Esophagus squamous epithelium (tissue), 5 donors: ENCODE results near the gene KPNA3. TPM values are rescaled to one million over a fixed set of nuclear protein-coding genes. Genes with fewer than 3 reads are reported as not detected.
A peak's percentile ranks its signal among the peaks of the same experiment; 100 is the strongest.

Experiments
- DNase-seq: peaks from one replicate; lab custom pipeline; 2025; lab: John Stamatoyannopoulos, UW
- H3K27ac ChIP-seq, 4 donors: fragments of 200-600 bp; sonication (generic); one replicate each; pipeline ENCODE4 v1.5.1; 2016 to 2019; ENCODE audit warnings: mild to moderate bottlenecking in 1 of 4
- H3K27me3 ChIP-seq, 4 donors: fragments of 200-600 bp; sonication (generic); 1 replicate in 3 of 4; 2 replicates in 1 of 4; pipeline versions ENCODE4 v1.5.1 to v1.6.0; 2017 to 2021; ENCODE audit warnings: antibody characterized with exemption in 1 of 4
- H3K36me3 ChIP-seq, 3 donors: fragments of 200-600 bp; sonication (generic); one replicate each; pipeline ENCODE4 v1.5.1; 2016 to 2019
- H3K4me1 ChIP-seq, 3 donors: fragments of 200-600 bp; sonication (generic); one replicate each; pipeline ENCODE4 v1.5.1; 2017 to 2019
- H3K4me3 ChIP-seq, 4 donors: fragments of 200-600 bp; sonication (generic); 1 replicate in 3 of 4; 2 replicates in 1 of 4; pipeline ENCODE4 v1.5.1; 2016 to 2019; ENCODE audit warnings: mild to moderate bottlenecking in 2 of 4, moderate library complexity in 1 of 4
- H3K9me3 ChIP-seq, 3 donors: fragments of 200-600 bp; sonication (generic); one replicate each; pipeline ENCODE4 v1.5.1; 2016 to 2019
- POLR2A ChIP-seq, 4 donors: fragments of 450-650 bp; IDR thresholded peaks; one replicate each; pipeline ENCODE4 v1.6.1; 2017; ENCODE audit warnings: antibody characterized with exemption in 4 of 4, mild to moderate bottlenecking in 4 of 4, moderate library complexity in 3 of 4
- WGBS, 2 donors: methylation state at CpG; one replicate each; pipeline ENCODE4 v1.1.5; 2018; 5-methylcytosine and 5-hydroxymethylcytosine counted together
- intact Hi-C: fragments of 100-400 bp; cut with DNase I; formaldehyde crosslinking; loops from one replicate; pipeline ENCODE4 v1.15.0; 2022
- total RNA-seq, 4 donors: library from RNA; depleted of rRNA; stranded (reverse); fragments of >200 nt; gene quantifications; one replicate each; pipeline ENCODE4 v1.1.0, GENCODE V29; 2016
- TF ChIP-seq, protein P1 (sequence below), 6 experiments: fragments of 450-650 bp in 4 of 6; fragments of 200-600 bp in 2 of 6; sonication (generic) in 2 of 6; IDR thresholded peaks; one replicate each; pipeline ENCODE4 v1.5.1; 2016 to 2019; ENCODE audit warnings: antibody characterized with exemption in 6 of 6, mild to moderate bottlenecking in 4 of 6, moderate library complexity in 4 of 6
- donor health status: DM: yes; HTN: yes; CAD: no.

The KPNA3 gene, protein sequence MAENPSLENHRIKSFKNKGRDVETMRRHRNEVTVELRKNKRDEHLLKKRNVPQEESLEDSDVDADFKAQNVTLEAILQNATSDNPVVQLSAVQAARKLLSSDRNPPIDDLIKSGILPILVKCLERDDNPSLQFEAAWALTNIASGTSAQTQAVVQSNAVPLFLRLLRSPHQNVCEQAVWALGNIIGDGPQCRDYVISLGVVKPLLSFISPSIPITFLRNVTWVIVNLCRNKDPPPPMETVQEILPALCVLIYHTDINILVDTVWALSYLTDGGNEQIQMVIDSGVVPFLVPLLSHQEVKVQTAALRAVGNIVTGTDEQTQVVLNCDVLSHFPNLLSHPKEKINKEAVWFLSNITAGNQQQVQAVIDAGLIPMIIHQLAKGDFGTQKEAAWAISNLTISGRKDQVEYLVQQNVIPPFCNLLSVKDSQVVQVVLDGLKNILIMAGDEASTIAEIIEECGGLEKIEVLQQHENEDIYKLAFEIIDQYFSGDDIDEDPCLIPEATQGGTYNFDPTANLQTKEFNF
- total RNA-seq, result 10 to 100 TPM; 19.7 to 35.0 (median 25.4) TPM

DNA sequence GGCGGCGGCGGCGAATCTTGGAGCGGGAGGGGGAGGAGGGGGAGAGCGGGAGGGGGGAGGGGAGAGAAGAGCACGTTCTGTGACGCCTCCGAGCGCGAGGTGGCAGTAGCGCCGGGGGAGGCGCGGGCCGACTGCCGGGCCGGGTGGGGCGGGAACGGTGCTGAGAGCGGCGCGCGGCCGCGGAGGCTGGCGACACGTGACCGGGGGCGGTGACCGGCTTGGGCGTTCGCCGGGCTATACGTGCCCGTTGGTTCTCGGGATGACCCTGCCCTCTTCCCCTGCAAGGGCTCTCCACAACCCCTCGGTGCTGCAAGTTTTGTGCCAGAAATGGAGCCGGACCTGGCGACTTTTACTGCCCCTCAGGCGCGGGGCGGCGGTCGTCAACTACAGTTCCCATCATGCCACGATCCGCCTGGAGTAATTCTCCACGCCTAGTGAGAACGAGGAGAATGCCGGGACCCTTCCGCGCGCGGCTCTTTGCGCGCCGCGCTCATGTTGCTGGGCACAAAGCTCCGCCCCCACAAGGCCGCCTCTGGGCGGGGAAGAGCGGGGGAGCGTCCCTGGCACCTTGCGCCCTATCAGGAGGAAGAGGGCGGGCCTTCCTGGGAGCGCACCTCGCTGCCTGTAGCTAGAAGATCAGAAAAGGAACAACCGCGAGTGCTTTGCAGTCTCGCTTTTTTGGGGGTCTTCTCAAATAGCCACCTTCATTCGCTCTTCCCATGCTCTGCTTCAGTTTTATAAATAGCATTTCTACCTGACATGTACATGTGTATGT lies at the start of gene KPNA3:
Gene KPNA3 (minus strand): TSS at position 133 of the 775 bp plus-strand sequence. CDS start 176 bp downstream, outside the sequence.
- H3K4me1 ChIP-seq, result peaks cover 5 to 40% (median 13%) of the 10 kb centered on the region in 3 donors
- peak; percentile 91 for DNase-seq
- intact Hi-C loops, result no loop called here
- TF ChIP-seq, protein P1, sequence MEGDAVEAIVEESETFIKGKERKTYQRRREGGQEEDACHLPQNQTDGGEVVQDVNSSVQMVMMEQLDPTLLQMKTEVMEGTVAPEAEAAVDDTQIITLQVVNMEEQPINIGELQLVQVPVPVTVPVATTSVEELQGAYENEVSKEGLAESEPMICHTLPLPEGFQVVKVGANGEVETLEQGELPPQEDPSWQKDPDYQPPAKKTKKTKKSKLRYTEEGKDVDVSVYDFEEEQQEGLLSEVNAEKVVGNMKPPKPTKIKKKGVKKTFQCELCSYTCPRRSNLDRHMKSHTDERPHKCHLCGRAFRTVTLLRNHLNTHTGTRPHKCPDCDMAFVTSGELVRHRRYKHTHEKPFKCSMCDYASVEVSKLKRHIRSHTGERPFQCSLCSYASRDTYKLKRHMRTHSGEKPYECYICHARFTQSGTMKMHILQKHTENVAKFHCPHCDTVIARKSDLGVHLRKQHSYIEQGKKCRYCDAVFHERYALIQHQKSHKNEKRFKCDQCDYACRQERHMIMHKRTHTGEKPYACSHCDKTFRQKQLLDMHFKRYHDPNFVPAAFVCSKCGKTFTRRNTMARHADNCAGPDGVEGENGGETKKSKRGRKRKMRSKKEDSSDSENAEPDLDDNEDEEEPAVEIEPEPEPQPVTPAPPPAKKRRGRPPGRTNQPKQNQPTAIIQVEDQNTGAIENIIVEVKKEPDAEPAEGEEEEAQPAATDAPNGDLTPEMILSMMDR (IDR thresholded peaks at IDR 0.05), result peak in 2 of 6 experiments; percentile 7 to 30
- peak in 3 of 4 donors; percentile 35 to 71 (median 71) for TF ChIP-seq POLR2A (IDR thresholded peaks at IDR 0.05)
- peak within 1 kb of the TSS; percentile 80 to 100 (median 91) for H3K4me3 ChIP-seq
- H3K27ac ChIP-seq, result peak within 1 kb of the TSS; percentile 88 to 99 (median 99)
- H3K36me3 ChIP-seq, result no peaks in the 10 kb centered on the region
- WGBS, 2 donors, result 0% methylated on average over 16 of the region's 71 CpGs; no CpG with 5 or more reads in 1 of the 2 donors
- no peaks in the 10 kb centered on the region for H3K9me3 ChIP-seq
- no peaks in the 10 kb centered on the region for H3K27me3 ChIP-seq

DNA sequence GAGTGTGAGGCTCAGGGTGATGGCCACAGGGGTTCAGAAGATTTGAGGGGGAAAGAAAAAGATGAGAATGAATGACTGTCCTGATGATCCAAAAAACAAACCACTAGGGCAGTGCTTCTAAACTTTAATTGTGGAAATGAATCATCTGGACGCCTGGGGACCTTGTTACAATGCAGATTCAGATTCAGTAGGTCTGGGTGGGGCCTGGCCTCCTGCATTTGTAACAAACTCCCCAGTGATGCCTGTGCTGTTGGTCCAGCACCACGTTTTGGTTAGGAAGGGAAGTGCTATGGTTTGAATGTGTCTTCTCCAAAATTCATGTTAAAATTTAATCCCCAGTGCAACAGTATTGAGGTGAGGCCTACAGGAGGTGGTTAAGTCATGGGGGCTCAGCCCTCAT lies 49.5 kb upstream of the KPNA3 start:
- Histone ChIP-seq H3K36me3 (no peaks in the 10 kb centered on the region), H3K27me3 (no peaks in the 10 kb centered on the region), H3K27ac (no peak overlapping the region), H3K4me1 (peaks cover 0 to 9% (median under 1%) of the 10 kb centered on the region in 3 donors), H3K4me3 (no peak overlapping the region), H3K9me3 (no peaks in the 10 kb centered on the region)
- 35 to 39% methylated on average over 2 of the region's 2 CpGs for WGBS, 2 donors
- intact Hi-C loops, result loop anchor here (10.0 kb wide), 1 partner anchor 187 kb away; no protein-coding TSS in a partner anchor
- TF ChIP-seq POLR2A (IDR thresholded peaks at IDR 0.05), result no peak
- TF ChIP-seq, protein P1 (IDR thresholded peaks at IDR 0.05), result no peak
- DNase-seq, result no peak

DNA sequence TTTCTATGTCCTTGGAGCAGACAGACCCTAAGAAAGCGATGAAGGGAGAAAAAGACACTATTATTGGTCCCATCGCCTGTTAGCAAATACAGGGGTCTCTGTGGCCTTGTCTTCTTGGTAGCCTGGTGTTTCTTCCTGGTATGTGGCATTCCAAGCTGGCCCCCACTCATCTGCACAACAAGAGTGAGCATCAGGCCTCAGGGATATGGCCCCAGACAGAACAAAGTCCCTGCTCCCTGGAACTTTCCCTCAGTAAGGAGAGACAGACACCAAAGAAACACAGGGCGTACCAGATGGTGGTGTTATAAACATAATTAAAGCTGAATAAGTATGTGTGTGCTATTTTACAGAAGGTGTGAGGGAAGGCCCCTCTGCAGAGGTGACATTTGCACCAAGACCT lies 48.2 kb upstream of the KPNA3 start:
- Histone ChIP-seq H3K27ac (peak overlapping the region in 1 of 4 donors; percentile 3), H3K4me1 (peaks cover 6 to 22% (median 9%) of the 10 kb centered on the region in 3 donors), H3K9me3 (no peaks in the 10 kb centered on the region), H3K27me3 (no peaks in the 10 kb centered on the region), H3K4me3 (no peak overlapping the region), H3K36me3 (no peaks in the 10 kb centered on the region)
- intact Hi-C loops, result loop anchor here (10.0 kb wide), 1 partner anchor 186 kb away; no protein-coding TSS in a partner anchor
- no peak for DNase-seq
- 76 to 97% methylated on average over 3 of the region's 3 CpGs for WGBS, 2 donors
- no peak for TF ChIP-seq POLR2A (IDR thresholded peaks at IDR 0.05)
- TF ChIP-seq, protein P1 (IDR thresholded peaks at IDR 0.05), result no peak

DNA sequence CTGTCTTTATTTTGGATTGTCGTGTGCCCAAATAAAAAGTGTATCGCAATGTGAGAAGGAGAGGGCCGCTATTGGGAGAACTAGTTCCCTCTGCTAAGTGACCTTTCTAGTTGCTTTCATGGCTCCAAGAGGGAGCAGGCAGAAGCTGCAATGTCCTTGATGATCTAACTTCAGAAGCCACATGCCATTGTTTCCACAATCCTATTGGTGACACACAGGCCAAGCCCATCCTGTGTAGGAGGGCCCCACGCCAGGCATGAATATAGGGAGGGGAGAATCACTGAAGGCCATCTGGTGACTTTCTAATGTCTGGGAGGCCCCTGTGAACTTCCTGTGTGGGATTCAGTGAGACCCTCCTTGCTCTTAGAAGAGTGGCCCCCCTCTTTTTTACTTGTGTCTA lies 47.8 kb upstream of the KPNA3 start:
- TF ChIP-seq POLR2A (IDR thresholded peaks at IDR 0.05), result no peak
- TF ChIP-seq, protein P1 (IDR thresholded peaks at IDR 0.05), result no peak
- Histone ChIP-seq H3K27ac (peak overlapping the region in 1 of 4 donors; percentile 7), H3K36me3 (no peaks in the 10 kb centered on the region), H3K27me3 (no peaks in the 10 kb centered on the region), H3K4me3 (no peak overlapping the region), H3K4me1 (peaks cover 6 to 24% (median 9%) of the 10 kb centered on the region in 3 donors), H3K9me3 (no peaks in the 10 kb centered on the region)
- intact Hi-C loops, result loop anchor here (10.0 kb wide), 1 partner anchor 185 kb away; no protein-coding TSS in a partner anchor
- 83 to 96% methylated on average over 3 to 4 of the region's 4 CpGs for WGBS, 2 donors
- DNase-seq, result no peak
